ENCODE data around the gene TRAF5.

TRAF5 gene

DNA sequence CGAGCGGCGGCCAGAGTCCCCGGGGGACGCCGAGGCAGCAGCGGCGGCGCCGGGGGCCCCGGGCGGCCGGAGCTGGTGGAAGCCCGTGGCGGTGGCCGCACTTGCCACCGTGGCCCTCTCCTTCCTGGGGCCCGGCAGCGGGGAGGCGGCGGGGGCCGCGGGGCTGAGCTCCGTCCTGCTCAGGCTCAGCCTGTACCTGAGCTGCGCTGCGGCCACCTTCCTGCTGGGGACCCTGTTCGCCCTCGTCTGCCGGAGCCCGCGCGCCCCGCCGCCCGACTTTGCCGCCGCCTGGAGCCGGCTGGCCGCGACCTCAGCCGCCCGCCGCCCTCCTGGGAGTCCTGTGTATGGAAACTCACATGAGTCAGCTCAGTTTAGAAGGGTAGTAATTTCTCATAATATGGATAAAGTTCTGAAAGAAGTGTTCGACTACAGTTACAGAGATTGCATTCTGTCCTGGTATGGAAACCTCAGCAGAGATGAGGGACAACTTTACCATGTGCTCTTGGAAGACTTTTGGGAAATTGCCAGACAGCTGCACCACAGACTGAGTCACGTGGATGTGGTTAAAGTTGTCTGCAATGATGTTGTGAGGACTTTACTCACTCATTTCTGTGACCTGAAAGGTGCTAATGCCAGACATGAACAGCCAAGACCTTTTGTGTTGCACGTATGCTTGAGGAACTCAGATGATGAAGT, 90.1 kb downstream of the TRAF5 start:
- peak; percentile 24 for DNase-seq (ENCODE audit: insufficient read length, low spot score)
- FAIRE-seq, result peak; percentile 81

DNA sequence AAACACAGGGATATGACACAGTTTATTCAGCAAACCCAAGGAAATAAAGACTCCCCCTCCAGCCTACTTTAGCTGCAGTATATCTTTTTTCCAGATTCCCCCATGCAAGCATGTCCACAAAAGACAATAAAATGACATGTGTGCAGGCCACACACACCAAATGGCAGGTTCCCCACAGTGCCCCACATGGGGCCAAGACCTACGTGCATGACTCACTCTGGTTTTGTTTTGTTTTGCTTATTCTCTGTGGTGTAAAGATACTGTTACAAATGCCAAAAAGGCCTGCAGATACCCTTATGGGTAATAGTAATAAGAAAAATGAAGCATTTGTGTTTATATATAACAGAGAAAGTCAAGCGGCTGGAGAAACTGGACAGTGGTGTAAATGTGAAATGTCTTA, 93.8 kb downstream of the TRAF5 start:
- DNase-seq (ENCODE audit: insufficient read length, low spot score), result no peak
- peak; percentile 75 for FAIRE-seq

DNA sequence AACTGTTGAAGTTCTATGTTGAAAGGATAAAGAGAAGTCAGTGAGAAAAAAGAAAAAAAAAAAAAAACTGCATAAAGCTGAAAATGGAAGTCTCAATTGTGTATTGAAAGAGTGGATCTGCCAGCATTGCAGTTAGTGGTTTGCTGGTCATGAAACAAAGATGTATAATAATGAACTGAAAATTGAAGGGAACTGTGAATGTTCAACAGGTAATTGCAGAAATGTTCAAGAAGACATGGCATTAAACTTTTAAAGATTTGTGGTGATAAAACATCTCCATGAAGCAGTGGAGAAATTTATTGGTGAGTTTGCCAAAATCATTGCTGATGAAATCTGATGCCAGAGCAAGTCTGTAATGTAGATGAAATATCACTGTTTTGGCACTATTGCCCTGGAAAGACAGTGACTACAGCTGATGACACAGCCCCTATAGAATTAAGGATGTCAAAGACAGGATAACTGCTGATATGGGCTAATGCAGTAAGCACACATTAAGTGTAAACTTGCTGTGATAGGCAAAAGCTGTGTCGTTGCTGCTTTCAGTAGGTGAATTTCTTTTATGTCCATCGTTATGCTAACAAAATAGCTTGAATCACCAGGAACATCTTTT, 94.3 kb downstream of the TRAF5 start:
- no peak for DNase-seq (ENCODE audit: insufficient read length, low spot score)
- FAIRE-seq, result no peak

DNA sequence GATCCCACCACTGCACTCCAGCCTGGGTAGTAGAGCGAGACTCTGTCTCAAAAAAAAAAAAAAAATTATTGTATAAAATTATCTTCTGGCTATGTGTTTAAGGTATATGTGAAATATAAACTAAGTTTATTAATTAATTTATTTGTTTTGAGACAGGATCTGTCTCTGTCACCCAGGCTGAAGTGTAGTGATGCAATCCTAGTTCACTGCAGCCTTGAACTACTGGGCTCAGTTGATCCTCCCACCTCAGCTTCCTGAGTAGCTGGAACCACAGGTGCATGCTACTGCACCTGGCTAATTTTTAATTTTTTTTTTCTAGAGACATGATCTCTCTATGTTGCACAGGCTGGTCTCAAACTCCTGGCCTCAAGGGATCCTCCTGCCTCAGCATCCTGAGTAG, 97.4 kb downstream of the TRAF5 start:
- FAIRE-seq, result no peak
- no peak for DNase-seq (ENCODE audit: insufficient read length, low spot score)
